Naive thymus-derived CD4-positive, alpha-beta T cell (primary cell): ENCODE results near the gene KATNAL1. TPM values are rescaled to one million over a fixed set of nuclear protein-coding genes. Genes with fewer than 3 reads are reported as not detected.

ENCODE experiments used
- ATAC-seq: fragments of 150-1000 bp; cut with Tn5 transposase; 2 replicates; pipeline ENCODE4 v1.10.0; 2021; ENCODE audit warnings: mild to moderate bottlenecking, moderate library complexity
- CTCF ChIA-PET: fragments of 350-600 bp; sonication (Branson Sonifier 250); formaldehyde crosslinking; loops from one replicate; lab custom pipeline; 2021; ENCODE audit warnings: antibody characterized with exemption; lab: Charles Lee
- POLR2A ChIA-PET: fragments of 350-600 bp; sonication (Branson Sonifier 250); formaldehyde crosslinking; loops from one replicate; lab custom pipeline; 2021; ENCODE audit warnings: antibody characterized with exemption, inconsistent platforms; lab: Charles Lee
- DNase-seq, 9 donors: peaks; one replicate each; pipeline versions ENCODE4 v3.0.0 to v3.0.0-alpha.2; 2020 to 2022; ENCODE audit warnings: mixed read lengths in 1 of 9
- H3K27ac ChIP-seq: one replicate; pipeline ENCODE4 v1.7.0; 2013; ENCODE audit warnings: mild to moderate bottlenecking, low read depth, low read length, moderate library complexity
- H3K27me3 ChIP-seq, 2 donors: one replicate each; pipeline ENCODE4 v1.7.0; 2013; ENCODE audit warnings: low read length in 2 of 2, mild to moderate bottlenecking in 2 of 2, moderate library complexity in 2 of 2; ENCODE audit not compliant: control insufficient read depth in 2 of 2, insufficient read depth in 2 of 2
- H3K36me3 ChIP-seq, 3 experiments: 1 replicate in 2 of 3; 2 replicates in 1 of 3; pipeline ENCODE4 v1.7.0; 2013; ENCODE audit warnings: low read length in 3 of 3, mild to moderate bottlenecking in 3 of 3, moderate library complexity in 1 of 3; ENCODE audit not compliant: insufficient read depth in 3 of 3, control insufficient read depth in 2 of 3
- H3K4me1 ChIP-seq, 2 donors: one replicate each; pipeline ENCODE4 v1.7.0; 2013; ENCODE audit warnings: low read length in 2 of 2, mild to moderate bottlenecking in 2 of 2, moderate library complexity in 1 of 2; ENCODE audit not compliant: control insufficient read depth in 2 of 2, insufficient read depth in 2 of 2
- H3K4me3 ChIP-seq: 2 replicates; pipeline ENCODE4 v1.7.0; 2013; ENCODE audit warnings: mild to moderate bottlenecking, low read length
- H3K9me3 ChIP-seq, 3 experiments: 1 replicate in 2 of 3; 2 replicates in 1 of 3; pipeline ENCODE4 v1.7.0; 2013; ENCODE audit warnings: low read length in 3 of 3; ENCODE audit not compliant: control insufficient read depth in 2 of 3
- H3K27ac Mint-ChIP-seq, 9 donors: one replicate each; pipeline ENCODE4 v1.8.0; 2020 to 2022; ENCODE audit warnings: mixed read lengths in 9 of 9, mild to moderate bottlenecking in 8 of 9, moderate library complexity in 5 of 9, inconsistent platforms in 2 of 9
- H3K27me3 Mint-ChIP-seq, 5 donors: one replicate each; pipeline ENCODE4 v1.8.0; 2021 to 2022; ENCODE audit warnings: mixed read lengths in 5 of 5, mild to moderate bottlenecking in 1 of 5
- H3K36me3 Mint-ChIP-seq, 5 donors: one replicate each; pipeline ENCODE4 v1.8.0; 2020 to 2022; ENCODE audit warnings: mixed read lengths in 5 of 5, mild to moderate bottlenecking in 3 of 5, inconsistent platforms in 1 of 5
- H3K4me1 Mint-ChIP-seq, 7 donors: one replicate each; pipeline ENCODE4 v1.8.0; 2020 to 2022; ENCODE audit warnings: mixed read lengths in 7 of 7, mild to moderate bottlenecking in 3 of 7, inconsistent platforms in 1 of 7
- H3K4me3 Mint-ChIP-seq, 10 donors: one replicate each; pipeline ENCODE4 v1.8.0; 2020 to 2022; ENCODE audit warnings: mild to moderate bottlenecking in 10 of 10, mixed read lengths in 10 of 10, moderate library complexity in 6 of 10, inconsistent platforms in 2 of 10
- H3K9me3 Mint-ChIP-seq, 11 donors: one replicate each; pipeline ENCODE4 v1.8.0; 2020 to 2022; ENCODE audit warnings: mixed read lengths in 11 of 11, mild to moderate bottlenecking in 4 of 11, inconsistent platforms in 1 of 11, moderate library complexity in 1 of 11
- intact Hi-C, 2 donors: fragments of 100-400 bp; cut with micrococcal nuclease; formaldehyde crosslinking; loops; one replicate each; pipeline ENCODE4 v1.15.1; 2023
- polyA plus RNA-seq, 2 donors: library from polyadenylated mRNA; unstranded; fragments of 300-500 nt; fragmentation: Illumina TruSeq; gene quantifications; one replicate each; pipeline ENCODE4 v1.2.3, GENCODE V29; 2021
- total RNA-seq, 6 experiments: library from RNA in 5 of 6; stranded (reverse) in 5 of 6; gene quantifications; 1 replicate in 5 of 6; 2 replicates in 1 of 6; pipeline ENCODE4 v1.2.3 and lab custom pipeline; 2021 to 2026

Gene KATNAL1
- total and polyA plus RNA-seq, 7 experiments from 2014 or later = 0.25 to 16.8 (median 2.4) TPM

- H3K4me3 ChIP-seq = no peak overlapping the region
- H3K4me3 Mint-ChIP-seq = no peak overlapping the region
- intact Hi-C loops = no loop called here
- peak overlapping the region in 2 of 9 donors; percentile 26 to 78 for H3K27ac Mint-ChIP-seq
- H3K4me1 Mint-ChIP-seq = peaks cover 27 to 56% (median 43%) of the 10 kb centered on the region in 7 donors
- H3K9me3 ChIP-seq = no peaks in the 10 kb centered on the region
- ChIA-PET CTCF (interaction anchor here (1.0 to 4.9 kb wide), 7 partner anchors 11 to 685 kb away, joined by 3 to 92 read pairs (median 4); no protein-coding TSS in a partner anchor), POLR2A (interaction anchor here (0.9 to 2.2 kb wide), 3 partner anchors 9 to 15 kb away, joined by 3 to 7 read pairs (median 6); no protein-coding TSS in a partner anchor)
- no peaks in the 10 kb centered on the region for H3K36me3 Mint-ChIP-seq
- H3K27me3 Mint-ChIP-seq = no peaks in the 10 kb centered on the region
- no peaks in the 10 kb centered on the region for H3K27me3 ChIP-seq
- H3K4me1 ChIP-seq = peaks cover 5 to 46% of the 10 kb centered on the region in 2 donors
- no peak overlapping the region for H3K27ac ChIP-seq
- no peaks in the 10 kb centered on the region for H3K9me3 Mint-ChIP-seq
- H3K36me3 ChIP-seq = no peaks in the 10 kb centered on the region
- DNase-seq = no peak
- ATAC-seq = peak; percentile 42
Measured at GRCh38 chr13:30156826-30157615, 150.3 kb downstream of the KATNAL1 start.

GRCh38 chr13:30156270-30156669, 151.1 kb downstream of the KATNAL1 start:
- no peaks in the 10 kb centered on the region for H3K9me3 ChIP-seq
- POLR2A ChIA-PET = interaction anchor here (0.9 to 2.2 kb wide), 4 partner anchors 8 to 23 kb away, joined by 3 to 7 read pairs (median 4); no protein-coding TSS in a partner anchor
- H3K4me3 Mint-ChIP-seq = no peak overlapping the region
- H3K27ac Mint-ChIP-seq = peak overlapping the region in 7 of 9 donors; percentile 12 to 70 (median 43)
- DNase-seq (no peak), ATAC-seq (no peak)
- H3K27me3 ChIP-seq = no peaks in the 10 kb centered on the region
- intact Hi-C loops = no loop called here
- peaks cover 32 to 63% (median 51%) of the 10 kb centered on the region in 7 donors for H3K4me1 Mint-ChIP-seq
- CTCF ChIA-PET = interaction anchor here (1.0 to 4.9 kb wide), 6 partner anchors 11 to 386 kb away, joined by 3 to 92 read pairs (median 10); no protein-coding TSS in a partner anchor
- H3K27me3 Mint-ChIP-seq = no peaks in the 10 kb centered on the region
- H3K4me3 ChIP-seq = no peak overlapping the region
- H3K36me3 Mint-ChIP-seq = no peaks in the 10 kb centered on the region
- H3K4me1 ChIP-seq = peaks cover 12 to 53% of the 10 kb centered on the region in 2 donors
- no peaks in the 10 kb centered on the region for H3K36me3 ChIP-seq
- H3K27ac ChIP-seq = no peak overlapping the region
- no peaks in the 10 kb centered on the region for H3K9me3 Mint-ChIP-seq

- H3K4me1 Mint-ChIP-seq = peaks cover 40 to 77% (median 64%) of the 10 kb centered on the region in 7 donors
- intact Hi-C loops = no loop called here
Measured at GRCh38 chr13:30154931-30155330, 152.4 kb downstream of the KATNAL1 start.

GRCh38 chr13:30154531-30154930, 152.8 kb downstream of the KATNAL1 start:
- CTCF ChIA-PET = interaction anchor here (1.5 kb wide), 1 partner anchor 22 kb away, joined by 10 read pairs; no protein-coding TSS in a partner anchor
- peaks cover 0 to 3% (median 0%) of the 10 kb centered on the region in 5 donors for H3K36me3 Mint-ChIP-seq
- H3K27ac Mint-ChIP-seq = peak overlapping the region in 3 of 9 donors; percentile 31 to 54 (median 48)

More at GRCh38 chr13:30154931-30155330, 152.4 kb downstream of the KATNAL1 start:
- no peaks in the 10 kb centered on the region for H3K27me3 Mint-ChIP-seq
- Histone ChIP-seq H3K27me3 (no peaks in the 10 kb centered on the region), H3K36me3 (no peaks in the 10 kb centered on the region), H3K4me3 (no peak overlapping the region), H3K27ac (no peak overlapping the region), H3K4me1 (peaks cover 25 to 66% of the 10 kb centered on the region in 2 donors), H3K9me3 (no peaks in the 10 kb centered on the region)
- ATAC-seq (no peak), DNase-seq (no peak)
- H3K4me3 Mint-ChIP-seq = no peak overlapping the region
- H3K9me3 Mint-ChIP-seq = no peaks in the 10 kb centered on the region
- ChIA-PET CTCF (interaction anchor here (4.9 kb wide), 1 partner anchor 22 kb away, joined by 92 read pairs; no protein-coding TSS in a partner anchor), POLR2A (interaction anchor here (2.2 kb wide), 1 partner anchor 13 kb away, joined by 6 read pairs; no protein-coding TSS in a partner anchor)
- peaks cover 0 to 3% (median 0%) of the 10 kb centered on the region in 5 donors for H3K36me3 Mint-ChIP-seq
- peak overlapping the region in 4 of 9 donors; percentile 41 to 56 (median 44) for H3K27ac Mint-ChIP-seq

GRCh38 chr13:30153545-30154426, 153.6 kb downstream of the KATNAL1 start:
- POLR2A ChIA-PET = interaction anchor here (1.4 to 2.9 kb wide), 3 partner anchors 11 to 21 kb away, joined by 3 to 9 read pairs (median 9); no protein-coding TSS in a partner anchor

More at GRCh38 chr13:30154531-30154930, 152.8 kb downstream of the KATNAL1 start:
- no peaks in the 10 kb centered on the region for H3K27me3 Mint-ChIP-seq
- Histone ChIP-seq H3K36me3 (no peaks in the 10 kb centered on the region), H3K27ac (no peak overlapping the region), H3K27me3 (no peaks in the 10 kb centered on the region), H3K4me1 (peaks cover 29 to 70% of the 10 kb centered on the region in 2 donors), H3K4me3 (no peak overlapping the region), H3K9me3 (no peaks in the 10 kb centered on the region)
- no peak overlapping the region for H3K4me3 Mint-ChIP-seq
- ATAC-seq (no peak), DNase-seq (no peak)
- intact Hi-C loops = no loop called here
- H3K4me1 Mint-ChIP-seq = peaks cover 40 to 79% (median 66%) of the 10 kb centered on the region in 7 donors
- H3K9me3 Mint-ChIP-seq = no peaks in the 10 kb centered on the region
- POLR2A ChIA-PET = no interaction called here

More at GRCh38 chr13:30153545-30154426, 153.6 kb downstream of the KATNAL1 start:
- peaks cover 34 to 79% (median 66%) of the 10 kb centered on the region in 7 donors for H3K4me1 Mint-ChIP-seq
- H3K27me3 Mint-ChIP-seq = no peaks in the 10 kb centered on the region
- no peaks in the 10 kb centered on the region for H3K36me3 ChIP-seq
- no peaks in the 10 kb centered on the region for H3K9me3 Mint-ChIP-seq
- ATAC-seq (no peak), DNase-seq (no peak)
- peak overlapping the region in 4 of 9 donors; percentile 31 to 54 (median 40) for H3K27ac Mint-ChIP-seq
- H3K9me3 ChIP-seq = no peaks in the 10 kb centered on the region
- no peak overlapping the region for H3K27ac ChIP-seq
- H3K4me3 Mint-ChIP-seq = no peak overlapping the region
- intact Hi-C loops = no loop called here
- CTCF ChIA-PET = interaction anchor here (0.6 to 1.5 kb wide), 2 partner anchors 15 to 21 kb away, joined by 3 to 10 read pairs; no protein-coding TSS in a partner anchor
- peaks cover 0 to 7% (median 0%) of the 10 kb centered on the region in 5 donors for H3K36me3 Mint-ChIP-seq
- H3K4me1 ChIP-seq = peaks cover 36 to 73% of the 10 kb centered on the region in 2 donors
- no peak overlapping the region for H3K4me3 ChIP-seq
- H3K27me3 ChIP-seq = no peaks in the 10 kb centered on the region
